OCI-LY1 (cell line): Measurements from ENCODE around the gene PODNL1.
"Not testable (repeated sequence)": the region's sequence is repeated elsewhere in the genome, so short reads cannot be mapped to it uniquely, and the experiment has no call there.

Experiments used
- H2AFZ ChIP-seq: fragments of 200-600 bp; sonication (generic), shearing (Covaris generic); 2 replicates; pipeline ENCODE4 v1.6.0; 2014; ENCODE audit warnings: antibody characterized with exemption, mild to moderate bottlenecking, low read length
- H3F3A ChIP-seq: fragments of 200-600 bp; sonication (generic), shearing (Covaris generic); 2 replicates; pipeline ENCODE4 v1.6.0; 2014; ENCODE audit warnings: mild to moderate bottlenecking, antibody characterized with exemption, low read length, moderate library complexity; ENCODE audit not compliant: insufficient read depth
- H3K27ac ChIP-seq: fragments of 200-600 bp; sonication (generic); 2 replicates; pipeline ENCODE4 v1.5.1; 2014; ENCODE audit warnings: low read length, mixed run types, mild to moderate bottlenecking, low read depth; ENCODE audit not compliant: poor library complexity, severe bottlenecking
- H3K27me3 ChIP-seq: fragments of 200-600 bp; sonication (generic); 2 replicates; pipeline ENCODE4 v1.6.0; 2014; ENCODE audit warnings: antibody characterized with exemption, mild to moderate bottlenecking, low read length, moderate library complexity; ENCODE audit not compliant: insufficient read depth
- H3K36me3 ChIP-seq: fragments of 200-600 bp; sonication (generic); 2 replicates; pipeline ENCODE4 v1.6.1; 2014; ENCODE audit warnings: mild to moderate bottlenecking, antibody characterized with exemption, low read length, moderate library complexity, mixed read lengths; ENCODE audit not compliant: insufficient read depth
- H3K4me1 ChIP-seq: fragments of 200-600 bp; sonication (generic); 2 replicates; pipeline ENCODE4 v1.5.1; 2014; ENCODE audit warnings: mild to moderate bottlenecking, low read length, moderate library complexity; ENCODE audit not compliant: insufficient read depth, severe bottlenecking
- H3K4me2 ChIP-seq: fragments of 200-600 bp; sonication (generic), shearing (Covaris generic); 2 replicates; pipeline ENCODE4 v1.6.1; 2014; ENCODE audit warnings: low read length
- H3K4me3 ChIP-seq: fragments of 200-600 bp; sonication (generic); 2 replicates; pipeline ENCODE4 v1.5.1; 2014; ENCODE audit warnings: low read length, low read depth, mild to moderate bottlenecking, mixed read lengths; ENCODE audit not compliant: poor library complexity, severe bottlenecking
- H3K79me2 ChIP-seq: fragments of 200-600 bp; shearing (Covaris generic); 2 replicates; pipeline ENCODE4 v1.6.1; 2016; ENCODE audit warnings: mixed run types, low read length, mixed read lengths; ENCODE audit not compliant: insufficient read depth
- H3K9ac ChIP-seq: fragments of 200-600 bp; sonication (generic), shearing (Covaris generic); 2 replicates; pipeline ENCODE4 v1.6.1; 2014; ENCODE audit warnings: mild to moderate bottlenecking, low read length, mixed read lengths
- H3K9me2 ChIP-seq: fragments of 200-600 bp; sonication (generic), shearing (Covaris generic); 2 replicates; pipeline ENCODE4 v1.6.1; 2014; ENCODE audit warnings: low read depth, mild to moderate bottlenecking, low read length, mixed read lengths
- H3K9me3 ChIP-seq: fragments of 200-600 bp; shearing (Covaris generic); 2 replicates; pipeline ENCODE4 v1.6.1; 2014; ENCODE audit warnings: low read length, mixed read lengths
- H4K20me1 ChIP-seq: fragments of 200-600 bp; sonication (generic), shearing (Covaris generic); 2 replicates; pipeline ENCODE4 v1.6.0; 2016; ENCODE audit warnings: mild to moderate bottlenecking, low read length; ENCODE audit not compliant: insufficient read depth
- CTCF ChIP-seq: fragments of 200-600 bp; sonication (generic), shearing (Covaris generic); IDR thresholded peaks from 2 replicates; pipeline ENCODE4 v1.5.1; 2017; ENCODE audit warnings: mild to moderate bottlenecking, antibody characterized with exemption, low read length, moderate library complexity, mixed read lengths
- EZH2 ChIP-seq: fragments of 200-600 bp; sonication (generic), shearing (Covaris generic); IDR thresholded peaks from 2 replicates; pipeline ENCODE4 v1.8.0; 2017; ENCODE audit warnings: borderline replicate concordance, mixed run types, mild to moderate bottlenecking, antibody characterized with exemption, low read length, moderate library complexity, mixed read lengths

Gene PODNL1

GRCh38 chr19:13969897-13970296 lies 31.7 kb upstream of the PODNL1 start:
- Histone ChIP-seq H3K9me3 (no peaks in the 10 kb centered on the region), H3K4me1 (peaks cover 7% of the 10 kb centered on the region), H3K4me2 (no peak overlapping the region), H3K36me3 (no peaks in the 10 kb centered on the region), H3F3A (no peaks in the 10 kb centered on the region), H3K27me3 (no peaks in the 10 kb centered on the region), H3K9ac (no peak overlapping the region), H2AFZ (no peak overlapping the region), H3K4me3 (no peak overlapping the region), H3K27ac (no peak overlapping the region), H3K9me2 (no peaks in the 10 kb centered on the region), H4K20me1 (no peaks in the 10 kb centered on the region), H3K79me2 (no peaks in the 10 kb centered on the region)
- no peak for TF ChIP-seq EZH2
- no peak for TF ChIP-seq CTCF

GRCh38 chr19:13968999-13969398 lies 30.8 kb upstream of the PODNL1 start:
- Histone ChIP-seq H3K27ac (no peak overlapping the region), H3K4me3 (no peak overlapping the region), H3F3A (no peaks in the 10 kb centered on the region)

GRCh38 chr19:13968383-13968935 lies 30.2 kb upstream of the PODNL1 start:
- no peak overlapping the region for H3K9ac ChIP-seq
- H3K27me3 ChIP-seq = no peaks in the 10 kb centered on the region
- no peaks in the 10 kb centered on the region for H3K9me3 ChIP-seq
- H3K9me2 ChIP-seq = no peaks in the 10 kb centered on the region
- H3K4me2 ChIP-seq = no peak overlapping the region
- H4K20me1 ChIP-seq = no peaks in the 10 kb centered on the region
- H2AFZ ChIP-seq = no peak overlapping the region
- no peak overlapping the region for H3K4me3 ChIP-seq
- no peaks in the 10 kb centered on the region for H3K4me1 ChIP-seq
- no peak for TF ChIP-seq EZH2
- TF ChIP-seq CTCF = no peak
- H3K79me2 ChIP-seq = no peaks in the 10 kb centered on the region
- no peaks in the 10 kb centered on the region for H3K36me3 ChIP-seq
- no peaks in the 10 kb centered on the region for H3F3A ChIP-seq
- H3K27ac ChIP-seq = no peak overlapping the region

More at GRCh38 chr19:13968999-13969398, 30.8 kb upstream of the PODNL1 start:
- no peak for TF ChIP-seq CTCF
- no peak for TF ChIP-seq EZH2
- H4K20me1 ChIP-seq = no peaks in the 10 kb centered on the region
- H3K4me2 ChIP-seq = no peak overlapping the region
- no peaks in the 10 kb centered on the region for H3K79me2 ChIP-seq
- peaks cover 4% of the 10 kb centered on the region for H3K4me1 ChIP-seq
- no peak overlapping the region for H3K9ac ChIP-seq
- H3K9me3 ChIP-seq = no peaks in the 10 kb centered on the region
- no peak overlapping the region for H2AFZ ChIP-seq
- H3K36me3 ChIP-seq = no peaks in the 10 kb centered on the region
- H3K9me2 ChIP-seq = no peaks in the 10 kb centered on the region
- no peaks in the 10 kb centered on the region for H3K27me3 ChIP-seq

- H3K4me1 ChIP-seq, H4K20me1 ChIP-seq, H3F3A ChIP-seq, H3K4me3 ChIP-seq, H3K27me3 ChIP-seq, H3K9me3 ChIP-seq, H3K36me3 ChIP-seq, H3K27ac ChIP-seq, H3K9ac ChIP-seq, H3K79me2 ChIP-seq, H2AFZ ChIP-seq, H3K9me2 ChIP-seq, H3K4me2 ChIP-seq: not testable (repeated sequence)
These were observed 29.0 kb upstream of the PODNL1 start for GRCh38 chr19:13967206-13967605.
